ENCODE results near the gene TBC1D22B.

TBC1D22B gene

GRCh38 chr6:37257634-37258404 is at the start of gene TBC1D22B, which contains the start of gene TMEM217:
Gene TBC1D22B (plus strand): TSS chr6:37257772. CDS start chr6:37257918, 146 bp downstream.
Gene TMEM217 (minus strand): TSS chr6:37258144. CDS start chr6:37219030, 39,114 bp downstream.
- peak; percentile 80 for DNase-seq

GRCh38 chr6:37207903-37208456 is 49.6 kb upstream of the TBC1D22B start:
- peak; percentile 19 for DNase-seq

GRCh38 chr6:37208793-37209192 is 48.8 kb upstream of the TBC1D22B start:
- DNase-seq = no peak

- no peak for DNase-seq
Measured at GRCh38 chr6:37209461-37210205, 47.9 kb upstream of the TBC1D22B start.

- DNase-seq = peak; percentile 76
Measured at GRCh38 chr6:37210313-37210968, 47.1 kb upstream of the TBC1D22B start.

GRCh38 chr6:37212268-37212667 is 45.3 kb upstream of the TBC1D22B start:
- DNase-seq = no peak

GRCh38 chr6:37218061-37218460 is 39.5 kb upstream of the TBC1D22B start:
- DNase-seq = no peak

- no peak for DNase-seq
Measured at GRCh38 chr6:37218511-37218910, 39.1 kb upstream of the TBC1D22B start.

- no peak for DNase-seq
Measured at GRCh38 chr6:37221585-37222124, 35.9 kb upstream of the TBC1D22B start.

GRCh38 chr6:37222125-37222967 is 35.2 kb upstream of the TBC1D22B start:
- peak; percentile 90 for DNase-seq

GRCh38 chr6:37222992-37223391 is 34.6 kb upstream of the TBC1D22B start:
- DNase-seq = no peak

- DNase-seq = no peak
Measured at GRCh38 chr6:37225350-37226169, 32.0 kb upstream of the TBC1D22B start.

- DNase-seq = no peak
Measured at GRCh38 chr6:37230104-37230503, 27.5 kb upstream of the TBC1D22B start.

- no peak for DNase-seq
Measured at GRCh38 chr6:37232430-37233017, 25.0 kb upstream of the TBC1D22B start.

GRCh38 chr6:37233541-37233940 is 24.0 kb upstream of the TBC1D22B start:
- no peak for DNase-seq

- no peak for DNase-seq
Measured at GRCh38 chr6:37236921-37237320, 20.7 kb upstream of the TBC1D22B start.

- DNase-seq = no peak
Measured at GRCh38 chr6:37237789-37238188, 19.8 kb upstream of the TBC1D22B start.

GRCh38 chr6:37238381-37238780 is 19.2 kb upstream of the TBC1D22B start:
- DNase-seq = no peak

- no peak for DNase-seq
Measured at GRCh38 chr6:37239526-37239925, 18.0 kb upstream of the TBC1D22B start.

GRCh38 chr6:37239950-37240713 is 17.4 kb upstream of the TBC1D22B start:
- DNase-seq = peak; percentile 85

Measured in NCI-H1092 (cell line).